GM18873 (cell line): ENCODE data around the gene UMPS.
"Not testable (repeated sequence)": the region's sequence is repeated elsewhere in the genome, so short reads cannot be mapped to it uniquely, and the experiment has no call there.

Source experiments
- ATAC-seq: cut with Tn5 transposase; IDR thresholded peaks from one replicate; pipeline ENCODE4 v1.9.1; 2021; ENCODE audit warnings: mild to moderate bottlenecking, moderate library complexity, moderate number of reproducible peaks; ENCODE audit not compliant: unreplicated experiment, low FRiP score

The UMPS gene

DNA sequence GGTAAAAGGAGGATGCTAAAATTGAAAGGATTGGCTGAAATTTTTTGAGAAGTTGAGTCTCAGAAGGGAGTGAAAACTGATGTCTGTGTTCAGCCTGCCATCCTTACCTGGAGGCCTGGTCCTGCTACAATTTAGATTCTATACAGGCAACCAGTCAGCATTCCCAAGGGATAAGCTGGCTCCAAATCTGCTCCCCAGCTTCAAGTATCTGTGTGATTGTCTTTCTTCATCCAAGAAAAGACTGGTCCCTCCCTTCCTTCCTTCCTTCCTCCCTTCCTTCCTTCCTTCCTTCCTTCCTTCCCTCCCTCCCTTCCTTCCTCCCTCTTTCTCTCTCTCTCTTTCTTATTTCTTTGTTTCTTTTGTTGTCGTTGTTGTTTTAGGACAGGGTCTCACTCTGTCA lies 24.7 kb upstream of the UMPS start:
- no peak for ATAC-seq

DNA sequence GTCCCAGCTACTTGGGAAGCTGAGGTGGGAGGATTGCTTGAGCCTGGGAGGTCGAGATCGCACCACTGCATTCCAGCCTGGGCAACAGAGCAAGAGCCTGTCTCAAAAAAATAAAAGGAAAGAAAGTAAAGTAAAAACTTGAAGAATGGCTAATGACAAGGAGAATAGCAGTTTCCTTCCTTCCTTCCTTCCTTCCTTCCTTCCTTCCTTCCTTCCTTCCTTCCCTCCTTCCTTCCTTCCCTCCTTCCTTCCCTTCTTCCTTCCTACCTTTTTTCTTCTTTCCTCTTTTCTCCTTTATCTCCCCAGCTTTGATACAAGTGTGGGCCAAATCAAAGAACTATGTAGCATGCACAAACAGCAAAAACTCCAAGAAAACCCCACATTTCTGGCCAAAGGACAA lies 23.0 kb upstream of the UMPS start:
- ATAC-seq, result not testable (repeated sequence)

DNA sequence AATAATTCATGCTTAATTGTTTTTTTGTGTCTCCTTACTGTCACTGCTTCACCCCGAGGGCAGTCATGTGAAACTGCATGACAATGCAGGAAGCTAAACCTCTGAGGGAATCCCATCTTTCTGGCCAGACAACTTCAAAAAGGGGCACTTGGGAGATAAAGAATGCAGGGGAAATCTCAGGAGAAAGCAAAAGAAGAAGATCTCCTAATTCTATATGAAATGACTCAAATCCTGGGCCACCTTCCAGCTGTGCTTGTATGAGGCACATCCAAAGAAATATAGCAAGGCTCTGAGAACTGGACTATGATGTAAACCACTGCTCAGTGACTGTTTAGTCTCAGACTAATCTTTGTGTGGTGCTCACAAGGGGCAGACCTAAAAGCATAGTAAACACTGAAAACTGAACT lies 22.6 kb upstream of the UMPS start:
- ATAC-seq, result no peak

DNA sequence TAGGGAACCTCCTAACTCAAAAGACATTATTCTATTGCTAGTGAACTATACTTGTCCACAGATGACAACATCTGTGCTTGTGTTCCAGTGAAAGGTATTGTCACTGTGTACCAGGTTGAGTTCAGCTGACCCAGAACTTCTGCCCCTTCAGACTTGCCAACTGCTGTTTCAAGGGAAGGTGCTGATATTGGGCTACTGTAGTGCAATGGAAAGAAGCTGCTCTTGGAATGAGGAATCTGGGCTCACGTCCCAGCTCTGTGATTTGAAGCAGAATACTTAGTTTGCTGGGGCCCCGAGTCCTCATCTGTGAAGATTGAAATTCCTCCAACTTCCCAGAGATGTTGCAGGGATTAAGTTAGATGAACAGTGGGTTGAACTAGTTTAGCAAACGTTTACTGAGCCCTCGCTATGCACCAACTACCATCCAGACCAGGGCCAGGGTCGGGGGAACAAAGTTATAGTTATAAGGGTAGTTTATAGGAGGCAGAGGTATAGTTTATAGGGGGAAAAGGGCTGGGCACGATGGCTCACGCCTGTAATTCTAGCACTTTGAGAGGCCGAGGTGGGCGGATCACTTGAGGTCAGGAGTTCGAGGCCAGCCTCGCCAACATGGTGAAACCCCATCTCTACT lies 15.9 kb upstream of the UMPS start:
- no peak for ATAC-seq

DNA sequence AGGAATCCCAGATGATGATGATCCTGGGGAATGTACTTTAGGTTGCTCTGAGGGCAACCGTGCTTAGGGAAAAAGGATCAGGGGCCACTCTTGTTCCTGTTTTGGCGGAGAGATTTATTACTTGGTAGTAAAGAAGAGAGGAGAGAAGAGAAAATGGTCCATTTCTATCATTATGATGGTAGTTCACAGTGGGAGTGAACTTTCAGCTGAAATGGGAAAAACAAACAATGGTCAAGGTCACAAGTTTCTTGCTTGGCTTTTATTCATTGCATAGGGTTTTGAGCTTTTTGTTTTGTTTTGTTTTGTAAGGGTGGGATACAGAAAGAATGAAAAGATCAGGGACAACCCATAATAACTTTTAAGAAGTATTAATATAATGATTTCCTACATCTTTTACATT lies 7.7 kb upstream of the UMPS start:
- ATAC-seq, result no peak

DNA sequence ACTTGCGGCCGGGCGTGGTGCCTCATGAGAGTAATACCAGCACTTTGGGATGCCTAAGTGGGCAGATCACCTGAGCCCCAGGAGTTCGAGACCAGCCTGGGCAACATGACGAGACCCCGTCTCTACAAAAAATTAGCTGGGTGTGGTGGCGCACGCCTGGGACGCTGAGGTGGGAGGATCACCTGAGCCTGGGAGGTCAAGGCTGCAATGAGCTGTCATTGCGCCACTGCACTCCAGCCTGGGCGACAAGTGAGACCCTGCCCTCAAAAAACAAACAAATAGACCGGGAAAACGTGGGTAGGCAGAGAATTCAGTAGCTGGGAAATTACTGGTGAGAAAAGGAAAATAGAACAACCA lies 667 bp downstream of the UMPS start:
- ATAC-seq, result no peak

DNA sequence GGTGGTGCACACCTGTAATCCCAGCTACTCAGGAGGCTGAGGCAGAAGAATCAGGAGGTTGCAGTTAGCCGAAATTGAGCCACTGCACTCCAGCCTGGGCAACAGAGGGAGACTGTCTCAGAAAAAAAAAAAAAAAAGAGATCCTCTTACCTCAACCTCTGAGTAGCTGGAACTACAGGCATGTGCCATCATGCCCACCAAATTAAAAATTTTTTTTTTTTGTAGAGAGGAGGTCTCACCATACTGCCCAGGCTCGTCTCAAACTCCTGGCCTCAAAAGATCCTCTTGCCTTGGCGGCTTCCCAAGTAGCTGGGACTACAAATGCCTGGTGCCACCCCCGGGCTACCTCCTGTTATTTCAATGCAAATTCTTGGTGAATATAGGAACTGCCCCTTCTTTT lies 1.5 kb downstream of the UMPS start:
- ATAC-seq, result no peak

DNA sequence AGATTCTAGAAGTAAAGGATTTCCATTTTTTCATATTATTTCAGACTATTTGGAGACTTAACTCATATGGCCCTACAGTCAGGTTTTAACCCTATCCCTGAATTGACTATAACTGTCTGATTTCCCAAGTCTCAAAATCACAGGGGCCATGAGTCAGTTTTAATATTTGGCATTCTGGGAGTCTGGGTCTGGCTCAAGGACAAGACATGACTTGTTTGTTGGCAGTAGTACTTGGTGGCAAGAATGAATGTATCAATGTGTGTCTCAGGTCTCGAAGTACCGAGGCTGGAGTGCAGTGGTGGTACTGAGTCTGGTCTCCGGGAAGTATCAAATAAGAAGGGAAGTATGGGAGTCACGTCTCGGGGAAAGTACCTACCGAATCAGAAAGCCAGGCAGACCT lies 10.8 kb downstream of the UMPS start:
- ATAC-seq, result no peak

DNA sequence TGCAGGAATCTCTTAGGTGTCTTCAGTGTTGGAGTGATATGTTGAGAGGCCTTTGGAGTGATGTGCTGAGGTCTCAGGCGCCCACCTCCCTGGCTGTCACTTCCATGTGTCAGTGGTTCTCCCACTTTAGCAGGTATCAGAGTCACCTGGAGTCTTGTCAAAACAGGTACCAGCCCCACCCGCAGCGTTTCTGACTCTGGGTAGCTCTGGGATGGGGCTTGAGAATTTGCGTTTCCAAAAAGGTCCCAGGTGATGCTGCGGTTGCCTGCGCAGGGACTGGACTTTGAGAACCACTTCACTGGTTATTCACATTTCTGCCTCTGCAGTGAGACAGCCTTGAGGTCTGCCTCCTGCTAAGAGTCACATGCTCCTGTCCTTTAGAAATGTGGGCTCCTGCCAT lies 15.5 kb downstream of the UMPS start:
- ATAC-seq, result no peak

DNA sequence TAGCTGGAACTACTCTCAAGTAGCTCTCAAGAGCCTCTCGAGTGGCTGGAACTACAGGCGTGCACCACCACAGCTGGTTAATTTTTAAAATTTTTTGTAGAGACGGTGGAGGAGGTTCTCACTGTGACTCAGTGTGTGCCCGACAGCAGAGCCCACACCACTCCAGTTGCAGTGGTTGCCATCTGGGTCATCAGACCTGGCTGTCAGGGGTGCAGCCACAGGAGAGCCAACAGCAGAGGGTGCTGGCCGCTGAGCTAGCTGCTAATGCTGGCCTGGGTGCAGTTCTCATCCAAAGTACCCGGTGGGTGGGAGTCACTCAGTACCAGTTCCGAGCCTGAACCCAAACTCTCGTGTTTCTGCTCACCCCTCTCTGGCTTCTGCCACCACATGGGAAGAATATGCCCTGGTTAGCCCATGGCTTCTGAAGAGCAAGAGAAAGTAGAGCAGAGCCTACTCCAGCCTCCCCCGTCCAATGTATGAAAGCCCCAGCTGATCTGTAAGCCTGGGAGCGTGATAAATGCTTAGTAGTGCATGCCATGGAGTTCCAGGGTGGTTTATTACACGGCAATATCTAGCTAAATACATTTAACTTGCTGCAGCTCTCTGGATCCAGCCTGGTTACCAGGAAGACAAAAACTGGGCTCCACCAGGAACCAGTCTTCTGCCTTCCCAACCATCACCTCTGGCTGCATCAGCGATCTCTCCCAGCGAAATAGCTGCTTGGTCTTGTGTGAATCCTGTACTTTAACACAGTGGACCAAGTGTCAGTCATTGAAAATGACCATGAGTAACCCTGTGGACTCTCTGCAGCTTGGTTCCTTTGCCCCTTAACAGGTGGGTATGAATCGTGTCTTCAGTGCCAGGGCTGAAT lies 17.1 kb downstream of the UMPS start:
- no peak for ATAC-seq

DNA sequence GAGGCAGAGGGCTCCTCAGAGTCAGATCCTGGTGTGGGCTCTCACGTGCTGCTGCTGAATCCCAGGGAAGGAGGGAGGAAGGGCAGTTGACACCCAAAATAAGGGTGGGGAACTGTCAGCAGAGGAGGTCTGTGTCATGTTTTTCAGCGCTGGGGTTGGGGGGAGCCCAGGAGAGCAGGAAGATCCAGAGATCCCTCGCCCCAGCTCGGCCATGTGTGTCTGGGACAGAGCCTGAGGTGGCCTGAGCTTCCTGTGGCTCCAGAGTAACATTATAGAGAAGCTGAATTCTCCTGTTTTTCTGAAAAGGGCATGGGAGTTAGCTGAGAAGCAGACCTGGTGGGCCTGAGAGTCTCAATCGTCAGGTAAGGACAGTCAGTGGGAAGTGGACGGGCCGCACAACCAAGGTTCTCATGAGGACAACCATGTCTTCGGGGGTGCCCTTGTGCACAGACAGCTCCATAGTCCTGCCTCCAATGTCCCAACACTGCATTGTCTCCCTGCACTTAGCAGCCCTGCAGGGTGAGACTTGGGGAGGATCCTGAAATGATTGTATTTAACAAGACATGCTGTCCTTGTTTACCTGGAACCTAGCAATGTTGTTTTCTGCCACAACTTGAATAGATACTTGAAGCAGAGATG lies 18.4 kb downstream of the UMPS start:
- ATAC-seq, result no peak

DNA sequence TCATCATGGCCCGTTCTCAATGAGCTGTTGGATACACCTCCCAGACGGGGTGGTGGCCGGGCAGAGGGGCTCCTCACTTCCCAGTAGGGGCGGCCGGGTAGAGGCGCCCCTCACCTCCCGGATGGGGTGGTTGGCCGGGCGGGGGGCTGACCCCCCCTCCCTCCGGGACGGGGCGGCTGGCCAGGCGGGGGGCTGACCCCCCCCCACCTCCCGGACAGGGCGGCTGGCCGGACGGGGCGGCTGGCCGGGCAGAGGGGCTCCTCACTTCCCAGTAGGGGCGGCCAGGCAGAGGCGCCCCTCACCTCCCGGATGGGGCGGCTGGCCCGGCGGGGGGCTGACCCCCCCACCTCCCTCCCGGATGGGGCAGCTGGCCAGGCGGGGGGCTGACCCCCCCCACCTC lies 19.6 kb downstream of the UMPS start:
- not testable (repeated sequence) for ATAC-seq

DNA sequence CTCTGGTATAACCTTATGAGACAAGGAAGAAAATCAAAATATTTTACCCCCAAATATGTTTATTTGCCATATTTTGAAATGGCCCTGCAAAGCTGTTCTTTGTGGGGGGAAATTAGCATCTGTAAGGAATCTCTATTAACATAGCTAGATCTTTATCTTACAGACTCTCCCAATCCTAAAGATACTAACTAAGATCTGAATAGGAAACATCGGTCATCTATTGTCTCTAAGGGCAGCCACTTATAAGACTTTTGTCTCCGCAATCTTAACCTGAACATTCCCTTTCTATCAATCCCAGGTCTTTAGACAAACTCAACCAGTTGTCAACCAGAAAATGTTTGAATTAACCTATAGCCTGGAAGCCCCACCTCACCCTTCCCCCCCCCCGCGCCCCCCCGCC lies 21.2 kb downstream of the UMPS start:
- ATAC-seq, result no peak

DNA sequence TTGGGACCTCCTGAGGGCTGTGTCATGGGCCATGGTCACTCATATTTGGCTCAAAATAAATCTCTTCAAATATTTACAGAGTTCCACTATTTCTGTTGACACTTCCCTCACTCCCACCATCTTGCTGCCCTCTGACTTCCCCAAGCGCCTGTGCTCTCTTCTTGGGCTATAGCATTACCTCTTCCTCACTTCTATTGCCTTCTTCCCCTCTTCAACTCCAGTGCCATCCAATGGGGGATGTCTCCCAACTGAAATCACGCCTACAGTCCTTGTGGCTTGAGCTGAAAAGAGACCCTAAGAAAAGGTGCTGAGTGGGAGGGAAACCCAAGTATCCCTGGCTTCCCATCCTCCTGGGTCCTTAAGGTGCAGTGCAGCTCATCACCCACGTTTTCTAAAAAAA lies 21.8 kb downstream of the UMPS start:
- no peak for ATAC-seq

DNA sequence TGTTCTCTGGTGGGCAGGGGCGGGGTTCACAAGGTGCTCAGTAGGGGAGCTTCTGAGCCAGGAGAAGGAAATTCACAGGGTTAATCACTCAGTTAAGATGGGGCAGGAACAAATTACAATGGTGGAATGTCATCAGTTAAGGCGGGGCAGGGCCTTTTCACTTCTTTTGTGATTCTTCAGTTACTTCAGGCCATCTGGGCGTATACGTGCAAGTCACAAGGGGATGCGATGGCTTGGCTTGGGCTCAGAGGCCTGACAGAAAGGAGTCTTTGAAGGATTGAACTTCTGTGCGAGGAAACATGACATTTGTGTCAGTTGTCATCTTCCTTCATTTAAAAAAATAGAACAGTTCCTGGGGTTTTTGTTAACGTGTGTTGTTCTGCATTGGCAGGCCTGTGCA lies 27.7 kb downstream of the UMPS start:
- ATAC-seq, result not testable (repeated sequence)

DNA sequence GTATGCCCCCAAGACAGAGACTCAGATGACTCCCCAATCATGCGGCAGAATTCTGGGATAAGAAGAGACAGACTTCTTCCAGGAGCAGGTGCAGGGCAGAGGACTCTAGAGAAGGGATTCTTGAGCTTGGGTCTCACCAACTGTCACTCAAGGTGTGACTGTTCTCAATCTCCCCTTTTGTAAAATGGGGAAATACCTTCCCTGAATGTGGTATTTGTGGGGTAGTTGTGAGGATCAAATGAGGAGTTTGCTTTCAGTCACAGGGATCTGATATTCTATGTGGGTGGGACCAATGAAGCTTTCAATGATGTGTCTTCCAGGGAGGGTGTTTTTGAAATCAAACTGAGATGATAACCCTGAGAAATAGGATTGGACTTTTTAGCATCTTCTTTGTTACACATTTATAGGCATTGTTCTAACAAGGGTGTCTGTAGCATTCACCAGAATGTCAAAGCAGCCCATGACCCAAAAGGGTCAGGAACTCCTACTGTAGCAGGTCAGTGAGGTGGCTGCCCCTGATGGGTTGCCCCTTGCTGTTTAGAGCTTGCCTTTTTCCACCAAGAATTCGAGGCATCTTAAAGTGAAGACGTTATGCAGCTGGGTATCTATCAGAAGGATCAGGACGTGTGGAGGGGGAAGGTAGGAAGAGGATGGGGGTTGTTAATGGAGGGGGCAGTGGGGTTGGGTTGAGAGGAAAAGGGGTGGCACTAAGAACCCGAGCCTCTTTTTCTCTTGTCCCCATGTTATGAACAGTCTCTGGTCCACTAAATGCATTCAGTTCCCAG lies 28.8 kb downstream of the UMPS start:
- no peak for ATAC-seq

DNA sequence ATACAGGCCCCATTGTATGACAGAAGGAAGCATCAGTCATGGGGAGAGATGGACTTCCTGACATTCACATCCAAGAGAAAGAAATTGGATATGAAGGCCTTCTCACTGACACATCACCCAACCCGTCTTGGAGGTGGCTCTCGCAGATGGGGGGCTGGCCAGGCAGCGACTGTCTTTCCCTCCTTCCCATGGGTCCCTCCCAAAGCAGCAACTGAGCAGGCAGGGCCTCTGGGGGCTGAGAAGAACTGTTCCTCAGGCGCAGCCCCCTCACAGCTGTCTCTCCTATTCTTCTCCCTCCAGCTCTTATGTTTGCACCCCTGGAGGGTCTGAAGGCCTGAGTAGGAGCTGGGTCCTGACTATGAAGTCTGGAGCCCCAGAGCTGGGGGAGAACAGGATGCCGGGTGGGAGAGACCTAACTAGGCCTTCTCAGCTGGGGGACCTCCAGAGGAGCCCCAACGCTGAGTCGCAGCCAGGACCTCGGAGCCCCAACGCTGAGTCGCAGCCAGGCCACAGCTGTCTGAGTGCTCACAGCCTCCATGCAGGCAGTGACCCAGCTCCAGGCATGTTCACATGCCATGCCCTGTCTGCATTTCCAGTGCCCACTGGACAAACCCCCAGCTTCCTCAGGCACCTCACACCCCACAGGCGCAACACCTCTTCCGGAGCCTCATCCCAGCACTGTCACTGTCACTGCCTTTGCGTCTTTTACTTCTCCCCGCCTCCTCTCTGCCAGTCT lies 29.6 kb downstream of the UMPS start:
- no peak for ATAC-seq

DNA sequence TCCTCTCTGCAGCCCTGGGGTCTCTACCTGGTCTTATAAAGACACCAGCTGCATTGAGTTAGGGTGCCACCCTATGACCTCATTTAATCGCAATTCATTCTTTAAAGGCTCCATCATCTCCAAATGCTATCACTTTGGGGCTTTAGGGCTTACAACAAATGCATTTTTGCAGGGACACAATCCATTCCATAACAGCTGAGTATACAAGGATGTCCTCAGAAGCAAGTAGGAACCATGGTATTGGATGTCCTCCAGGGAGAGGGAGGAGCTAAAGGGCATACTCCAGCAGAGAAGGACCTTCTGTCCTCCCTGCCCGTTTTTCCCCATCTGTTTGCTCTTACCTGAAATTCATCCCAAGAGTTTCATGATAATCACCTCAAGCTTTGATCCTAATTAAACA lies 30.3 kb downstream of the UMPS start:
- no peak for ATAC-seq

DNA sequence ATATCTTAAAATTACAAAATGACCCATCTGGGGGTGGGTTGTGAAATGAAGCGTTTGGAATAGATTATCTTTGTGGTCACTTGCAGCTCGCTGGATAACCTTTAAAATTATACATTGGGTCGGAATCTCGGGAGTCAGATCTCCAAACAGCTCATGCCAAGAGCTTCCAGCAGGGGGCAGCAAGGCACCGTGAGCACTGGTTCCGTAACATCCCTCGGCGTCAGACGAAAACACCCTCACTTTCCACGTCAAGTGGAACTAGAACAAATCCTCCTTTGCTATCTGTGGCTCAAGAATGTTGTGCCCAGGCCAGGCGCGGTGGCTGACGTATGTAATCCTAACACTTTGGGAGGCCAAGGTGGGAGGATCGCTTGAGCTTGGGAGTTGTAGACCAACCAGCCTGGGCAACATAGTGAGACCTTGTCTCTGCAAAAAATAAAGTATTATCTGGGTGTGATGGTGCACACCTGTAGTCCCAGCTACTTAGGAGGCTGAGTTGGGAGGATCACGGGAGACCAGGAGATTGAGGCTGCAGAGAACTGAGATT lies 31.1 kb downstream of the UMPS start:
- ATAC-seq, result no peak
